RCC 7860 (cell line): ENCODE data around the gene SLC2A14.
A peak's percentile ranks its signal among the peaks of the same experiment; 100 is the strongest.
"Not testable (repeated sequence)": the region's sequence is repeated elsewhere in the genome, so short reads cannot be mapped to it uniquely, and the experiment has no call there.

Experiments
- DNase-seq: peaks from one replicate; pipeline ENCODE4 v3.0.0-alpha.2; 2015; ENCODE audit warnings: low spot score
- FAIRE-seq: peaks from 2 replicates; lab custom pipeline; 2012; peaks lifted over from hg19 to GRCh38; lab: Jason Lieb, UNC

SLC2A14 gene

DNA sequence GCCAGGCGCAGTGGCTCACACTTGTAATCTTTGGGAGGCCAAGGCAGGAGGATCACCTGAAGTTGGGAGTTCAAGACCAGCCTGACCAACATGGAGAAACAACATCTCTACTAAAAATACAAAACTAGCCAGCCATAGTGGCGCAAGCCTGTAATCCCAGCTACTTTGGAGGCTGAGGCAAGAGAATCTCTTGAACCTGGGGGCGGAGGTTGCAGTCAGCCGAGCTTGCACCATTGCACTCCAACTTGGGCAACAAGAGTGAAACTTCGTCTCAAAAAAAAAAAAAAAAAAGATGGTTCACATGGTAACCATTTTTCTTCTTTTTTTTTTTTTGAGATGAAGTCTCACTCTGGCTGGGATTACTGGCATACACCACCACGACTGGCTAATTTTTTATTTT lies 35.3 kb downstream of the SLC2A14 start:
- FAIRE-seq = no peak
- no peak for DNase-seq

DNA sequence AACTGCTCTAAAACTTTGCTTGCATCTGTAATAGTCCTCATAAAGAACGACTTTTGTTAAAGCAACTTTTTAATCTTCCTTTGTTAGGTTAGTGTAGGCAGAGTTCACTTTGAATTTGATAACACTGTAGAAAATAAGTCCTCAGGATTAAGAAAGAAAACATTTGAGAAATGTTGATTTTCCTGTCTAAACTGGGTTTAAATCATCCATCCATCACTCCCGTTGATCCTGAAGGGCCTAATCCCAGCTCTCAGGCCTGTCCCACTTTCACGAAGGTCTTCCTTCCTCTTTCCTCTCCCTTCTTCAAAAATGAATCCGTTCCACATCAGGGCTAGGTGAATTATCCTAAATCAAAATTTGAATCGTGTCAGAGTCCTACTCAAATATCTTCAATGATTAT lies 36.9 kb downstream of the SLC2A14 start:
- no peak for FAIRE-seq
- DNase-seq = no peak

DNA sequence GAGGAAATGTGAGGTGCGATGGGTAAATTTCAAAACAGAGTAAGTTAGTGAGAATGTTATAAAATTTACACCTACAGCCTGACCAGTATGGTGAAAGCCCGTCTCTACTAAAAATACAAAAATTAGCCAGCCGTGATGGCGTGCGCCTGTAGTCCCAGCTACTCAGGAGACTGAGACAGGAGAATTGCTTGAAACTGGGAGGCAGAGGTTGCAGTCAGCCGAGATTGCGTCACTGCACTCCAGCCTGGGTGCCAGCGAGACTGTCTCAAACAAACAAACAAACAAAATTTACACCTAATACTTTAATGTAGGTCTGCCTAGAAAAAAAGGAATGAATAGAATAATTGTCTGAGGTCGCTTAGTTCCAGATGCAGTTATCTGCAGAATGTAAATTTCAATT lies 37.6 kb downstream of the SLC2A14 start:
- DNase-seq (no peak), FAIRE-seq (no peak)

DNA sequence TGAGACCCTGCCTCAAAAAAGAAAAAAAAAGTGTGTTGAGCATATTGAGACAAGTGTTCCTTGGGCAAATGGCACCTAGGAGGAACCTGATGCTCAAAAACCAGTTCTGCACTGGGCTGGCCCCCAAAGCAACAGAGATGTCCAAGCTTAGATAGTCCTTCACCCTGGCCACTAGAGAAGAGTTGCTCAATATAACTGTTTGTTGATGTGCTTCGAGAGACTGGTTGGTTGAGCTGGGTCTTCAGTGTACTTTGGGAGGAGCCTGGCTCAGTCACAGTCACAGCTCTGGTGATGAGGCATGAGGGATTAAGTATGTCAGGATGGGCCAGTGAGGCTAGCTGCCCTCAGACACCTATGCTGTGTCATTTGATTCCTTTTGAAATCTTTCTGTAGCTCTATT lies 38.0 kb downstream of the SLC2A14 start:
- DNase-seq = no peak
- no peak for FAIRE-seq

DNA sequence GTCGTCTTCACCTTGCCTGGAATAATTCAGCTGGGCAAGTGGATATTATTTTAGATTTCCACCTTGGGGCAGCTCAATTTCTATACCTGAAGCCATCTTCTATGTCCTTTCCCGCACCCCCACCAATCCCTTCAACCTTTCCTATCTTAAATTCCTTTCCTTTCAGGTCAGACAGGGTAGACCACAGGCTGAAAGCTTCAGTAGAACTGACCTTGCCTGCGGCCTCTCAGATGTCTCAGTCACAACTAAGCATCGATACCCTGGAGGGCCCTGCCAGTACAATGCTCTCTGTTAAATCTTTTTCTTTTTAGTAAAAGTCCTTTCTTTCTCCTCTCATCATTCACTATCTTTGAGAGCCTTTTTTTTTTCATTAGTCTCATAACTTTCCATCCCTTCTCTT lies 38.9 kb downstream of the SLC2A14 start:
- DNase-seq (no peak), FAIRE-seq (no peak)

DNA sequence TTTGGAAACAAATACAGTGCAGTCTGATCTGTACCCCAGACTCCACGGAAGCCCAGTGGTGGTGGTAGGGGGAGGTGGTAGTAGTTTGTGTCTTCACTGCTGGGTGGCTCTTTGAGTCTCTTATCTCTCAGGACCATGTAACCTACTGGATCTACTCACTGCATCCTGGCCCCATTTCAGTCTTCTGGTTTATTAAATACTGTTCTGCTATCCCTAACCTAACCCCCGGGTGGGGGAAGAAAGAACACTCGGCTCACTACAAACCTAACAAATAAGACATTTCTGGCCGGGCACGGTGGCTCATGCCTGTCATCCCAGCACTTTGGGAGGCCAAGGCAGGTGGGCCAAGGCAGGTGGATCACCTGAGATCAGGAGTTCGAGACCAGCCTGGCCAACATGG lies 39.5 kb downstream of the SLC2A14 start:
- not testable (repeated sequence) for DNase-seq, FAIRE-seq

DNA sequence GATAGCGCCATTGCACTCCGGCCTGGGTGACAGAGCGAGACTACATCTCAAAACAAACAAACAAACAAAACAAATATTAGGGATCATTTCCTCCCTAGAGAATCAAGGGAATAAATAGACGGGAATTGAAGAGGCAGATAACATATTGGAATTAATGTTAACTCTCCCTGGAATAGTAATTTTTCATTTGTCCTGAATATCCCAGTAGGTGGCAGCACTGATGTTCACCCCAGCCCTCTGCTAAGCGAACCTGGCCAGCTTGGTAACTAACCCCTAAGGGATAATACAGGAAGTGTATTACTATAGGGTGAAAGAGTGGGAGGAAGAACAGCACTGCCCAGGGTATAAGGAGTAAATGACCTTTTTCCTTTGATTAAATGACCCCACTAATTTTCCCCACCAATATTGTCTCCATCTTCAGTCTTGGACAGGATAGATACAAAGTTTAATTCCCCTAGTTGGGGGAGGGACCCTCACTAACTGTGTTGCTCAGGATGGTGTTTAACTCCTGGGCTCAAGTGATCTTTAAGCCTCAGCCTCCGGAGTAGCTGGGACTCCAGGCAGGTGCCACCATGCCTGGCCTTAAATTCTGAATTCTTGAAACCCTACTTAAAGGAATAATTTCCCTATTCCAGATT lies 40.5 kb downstream of the SLC2A14 start:
- FAIRE-seq = no peak
- peak; percentile 27 for DNase-seq

DNA sequence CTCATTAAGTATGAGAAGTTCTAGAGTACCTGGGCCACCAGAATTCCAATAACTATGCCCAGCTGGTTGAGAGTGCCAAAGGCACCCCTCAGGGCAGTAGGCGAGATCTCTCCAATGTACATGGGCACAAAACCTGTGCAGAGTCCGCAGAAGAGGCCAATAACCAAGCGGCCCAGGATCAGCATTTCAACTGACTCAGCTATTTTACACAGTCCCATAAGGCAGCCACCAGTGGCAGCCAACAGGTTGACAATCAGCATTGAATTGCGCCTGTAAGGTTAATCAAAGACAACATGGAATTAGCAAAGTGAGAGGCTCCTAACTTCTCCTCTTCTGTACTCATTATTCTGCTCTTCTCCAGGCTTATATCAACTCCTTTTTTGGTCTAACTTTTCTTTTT lies 43.0 kb downstream of the SLC2A14 start:
- FAIRE-seq = not testable (repeated sequence)

DNA sequence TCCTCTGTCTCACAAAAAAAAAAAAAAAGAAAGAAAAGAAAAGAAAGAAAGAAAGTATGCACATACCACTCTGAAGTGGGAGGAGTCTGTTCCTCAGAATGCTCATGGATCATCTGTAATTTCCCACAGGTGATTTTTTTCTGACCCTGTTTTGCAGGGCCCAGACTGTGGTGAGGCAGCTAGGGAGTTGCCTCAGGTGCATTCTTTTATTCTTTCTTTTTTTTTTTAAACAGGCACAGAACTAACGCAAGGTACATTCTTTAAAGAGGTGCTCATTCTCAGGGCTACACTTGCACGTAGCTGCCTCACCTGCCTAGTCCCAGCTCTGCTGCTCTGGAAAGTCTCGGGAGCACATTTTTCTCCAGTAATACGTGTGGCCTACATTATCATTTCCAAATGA lies 47.0 kb downstream of the SLC2A14 start:
- FAIRE-seq, DNase-seq: not testable (repeated sequence)

More for the DNA sequence above, 43.0 kb downstream of the SLC2A14 start:
- DNase-seq = not testable (repeated sequence)

DNA sequence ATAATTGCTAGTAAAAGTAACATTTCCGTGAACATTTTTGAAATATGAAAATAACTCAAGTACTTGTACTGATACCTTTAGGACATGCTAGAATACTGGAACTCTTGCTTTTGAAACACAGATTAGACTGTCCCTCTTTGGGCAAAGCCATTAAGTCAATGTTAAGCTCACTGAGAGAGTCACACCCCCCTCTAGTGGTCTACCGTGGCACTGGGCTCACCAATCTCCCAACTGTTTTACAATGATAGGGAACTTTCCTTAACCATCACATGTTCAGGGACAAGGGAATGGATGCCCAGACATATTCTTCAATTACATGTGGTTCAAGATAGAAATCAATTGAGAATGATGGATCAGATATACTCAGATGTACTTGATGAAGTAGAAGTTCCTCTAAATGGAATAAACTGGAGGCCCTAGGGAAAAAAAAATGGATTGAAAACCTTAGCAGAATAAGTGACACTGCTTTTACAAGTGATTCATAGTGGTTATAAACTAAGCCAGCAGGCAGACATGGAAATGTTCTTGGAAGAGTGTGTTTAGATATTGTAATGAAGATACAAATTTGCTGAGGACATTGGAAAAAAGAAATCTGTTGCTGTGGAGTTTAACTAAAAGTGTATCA lies 65.7 kb downstream of the SLC2A14 start:
- peak; percentile 37 for DNase-seq
- peak; percentile 34 for FAIRE-seq

DNA sequence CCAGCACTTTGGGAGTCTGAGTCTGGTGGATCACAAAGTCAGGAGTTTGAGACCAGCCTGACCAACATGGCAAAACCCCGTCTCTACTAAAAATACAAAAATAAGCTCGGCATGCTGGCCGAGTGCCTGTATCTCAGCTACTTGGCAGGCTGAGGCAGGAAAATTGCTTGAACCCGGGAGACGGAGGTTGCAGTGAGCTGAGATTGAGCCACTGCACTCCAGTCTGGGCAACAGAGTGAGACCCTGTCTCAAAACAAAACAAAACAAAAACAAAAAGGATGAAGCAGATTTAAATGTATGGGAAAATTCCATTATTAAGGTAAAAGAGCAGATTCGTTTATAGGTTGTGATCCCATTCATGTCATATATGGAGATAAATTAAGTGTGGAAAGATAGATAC lies 66.4 kb downstream of the SLC2A14 start:
- not testable (repeated sequence) for DNase-seq, FAIRE-seq

DNA sequence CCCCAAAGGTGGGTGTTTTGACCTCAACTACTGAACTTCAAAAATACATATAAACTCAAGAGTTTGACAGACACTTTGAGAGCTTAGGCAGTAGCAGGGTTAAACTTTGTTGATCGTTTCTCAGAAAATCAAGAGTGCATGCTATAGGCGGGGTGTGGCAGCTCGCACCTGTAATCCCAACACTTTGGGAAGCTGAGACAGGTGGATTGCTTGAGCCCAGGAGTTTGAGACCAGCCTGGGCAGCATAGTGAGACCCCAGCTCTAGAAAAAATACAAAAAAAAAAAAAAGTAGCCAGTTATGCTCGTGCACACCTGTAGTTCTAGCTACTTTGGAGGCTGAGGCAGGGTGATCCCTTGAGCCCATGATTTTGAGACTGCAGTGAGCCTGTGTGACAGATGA lies 71.3 kb downstream of the SLC2A14 start:
- FAIRE-seq = no peak

DNA sequence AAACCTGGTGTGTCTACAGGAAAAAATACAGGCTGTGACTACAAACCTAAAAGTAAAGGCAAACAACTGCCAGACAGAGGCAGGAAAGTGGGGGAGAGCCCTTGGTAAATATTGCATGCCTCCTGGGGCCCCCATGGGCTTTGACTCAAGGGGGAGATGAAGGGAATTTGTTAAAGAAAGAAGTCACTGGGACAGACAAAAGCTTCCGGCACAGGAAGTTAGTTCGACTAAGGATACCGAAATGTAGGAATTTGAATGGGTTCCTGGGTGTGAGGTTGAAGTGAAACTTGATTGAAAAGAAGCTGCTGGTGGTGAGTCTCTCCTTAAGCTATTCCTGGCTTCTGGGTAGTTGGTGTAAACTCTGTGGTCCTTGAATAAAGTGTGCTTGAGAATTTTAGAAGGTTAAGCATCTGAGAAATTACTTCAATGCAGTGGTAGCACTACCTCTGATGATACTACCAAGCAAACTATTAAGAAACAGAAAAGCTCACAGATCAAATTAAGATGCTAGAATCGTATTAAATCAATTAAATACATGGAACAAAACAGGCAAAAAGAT lies 73.9 kb downstream of the SLC2A14 start:
- FAIRE-seq = not testable (repeated sequence)

More for the DNA sequence above, 71.3 kb downstream of the SLC2A14 start:
- no peak for DNase-seq

DNA sequence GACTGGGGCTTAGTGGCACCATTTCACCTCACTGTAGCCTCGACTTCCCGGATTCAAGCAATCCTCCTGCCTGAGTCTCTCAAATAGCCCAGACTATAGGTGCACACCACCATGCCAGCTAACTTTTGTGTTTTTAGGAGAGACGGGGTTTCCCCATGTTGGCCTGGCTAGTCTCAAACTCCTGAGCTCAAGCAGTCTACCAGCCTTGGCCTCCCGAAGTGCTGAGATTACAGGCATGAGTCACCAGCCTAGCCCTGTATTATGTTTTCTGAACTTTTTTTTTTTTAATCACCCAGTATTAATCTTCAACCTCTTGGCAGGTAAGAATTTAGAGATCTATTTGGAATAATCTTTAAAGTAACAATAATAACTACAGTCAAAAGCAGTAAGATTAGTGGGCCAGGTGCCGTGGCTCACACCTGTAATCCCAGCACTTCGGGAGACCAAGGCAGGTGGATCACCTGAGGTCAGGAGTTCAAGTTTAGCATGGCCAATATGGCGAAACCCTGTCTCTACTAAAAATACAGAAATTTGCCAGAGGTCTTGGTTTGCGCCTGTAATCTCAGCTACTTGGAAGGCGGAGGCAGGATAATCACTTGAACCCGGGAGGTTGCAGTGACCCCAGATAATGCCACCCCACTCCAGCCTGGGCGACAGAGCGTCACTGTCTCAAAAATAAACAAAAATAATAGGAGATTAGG lies 74.9 kb downstream of the SLC2A14 start:
- no peak for FAIRE-seq
- no peak for DNase-seq

More for the DNA sequence above, 73.9 kb downstream of the SLC2A14 start:
- not testable (repeated sequence) for DNase-seq

DNA sequence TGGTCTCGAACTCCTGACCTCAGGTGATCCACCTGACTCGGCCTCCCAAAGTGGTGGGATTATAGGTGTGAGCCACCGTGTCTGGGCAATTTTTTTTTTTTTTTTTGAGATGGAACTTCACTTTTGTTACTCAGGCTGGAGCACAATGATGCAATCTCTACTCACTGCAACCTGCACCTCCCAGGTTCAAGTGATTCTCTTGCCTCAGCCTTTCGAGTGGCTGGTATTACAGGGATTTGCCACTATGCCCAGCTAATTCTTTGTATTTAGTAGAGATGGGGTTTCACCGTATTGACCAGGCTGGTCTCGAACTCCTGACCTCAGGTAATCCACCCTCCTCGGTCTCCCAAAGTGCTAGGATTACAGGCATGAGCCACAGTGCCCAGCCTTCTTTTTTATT lies 75.4 kb downstream of the SLC2A14 start:
- DNase-seq, FAIRE-seq: not testable (repeated sequence)

DNA sequence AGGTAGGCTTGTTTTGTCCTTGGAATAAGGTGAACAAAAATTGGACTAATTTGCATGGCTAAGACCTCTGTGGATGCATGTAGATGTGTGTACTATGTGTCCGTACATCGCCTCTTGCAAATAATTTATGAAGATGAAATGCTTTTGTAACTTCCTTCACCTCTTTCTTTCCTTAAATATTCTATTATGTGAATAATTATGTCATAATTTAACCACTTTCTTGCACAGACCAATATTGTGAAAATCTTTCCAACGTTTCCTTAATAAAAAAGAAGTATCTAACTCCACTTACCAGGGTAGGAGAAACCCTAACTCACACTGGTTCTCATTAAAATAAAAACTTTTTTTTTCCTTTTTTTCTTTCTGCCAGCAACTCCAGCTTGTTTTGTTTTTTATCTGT lies 79.5 kb downstream of the SLC2A14 start:
- no peak for FAIRE-seq
- no peak for DNase-seq

DNA sequence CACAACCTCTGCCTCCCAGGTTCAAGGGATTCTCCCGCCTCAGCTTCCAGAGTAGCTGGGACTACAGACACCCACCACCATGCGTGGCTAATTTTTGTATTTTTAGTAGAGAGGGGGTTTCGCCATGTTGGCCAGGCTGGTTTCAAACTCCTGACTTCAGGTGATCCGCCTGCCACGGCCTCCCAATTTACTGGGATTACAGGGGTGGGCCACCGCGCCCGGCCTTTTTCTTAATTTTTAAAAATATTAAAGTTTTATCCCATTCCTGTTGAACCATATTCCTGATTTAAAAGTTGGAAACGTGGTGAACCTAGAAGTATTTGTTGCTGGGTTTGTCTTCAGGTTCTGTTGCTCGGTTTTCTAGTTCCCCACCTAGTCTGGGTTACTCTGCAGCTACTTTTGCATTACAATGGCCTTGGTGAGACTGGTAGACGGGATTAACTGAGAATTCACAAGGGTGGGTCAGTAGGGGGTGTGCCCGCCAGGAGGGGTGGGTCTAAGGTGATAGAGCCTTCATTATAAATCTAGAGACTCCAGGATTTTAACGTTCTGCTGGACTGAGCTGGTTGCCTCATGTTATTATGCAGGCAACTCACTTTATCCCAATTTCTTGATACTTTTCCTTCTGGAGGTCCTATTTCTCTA lies 83.7 kb downstream of the SLC2A14 start, which contains the start of gene NANOG:
NANOG (plus strand) TSS at position 519 of the 645 bp plus-strand sequence. CDS start 213 bp downstream, outside the sequence.
- DNase-seq, FAIRE-seq: not testable (repeated sequence)

DNA sequence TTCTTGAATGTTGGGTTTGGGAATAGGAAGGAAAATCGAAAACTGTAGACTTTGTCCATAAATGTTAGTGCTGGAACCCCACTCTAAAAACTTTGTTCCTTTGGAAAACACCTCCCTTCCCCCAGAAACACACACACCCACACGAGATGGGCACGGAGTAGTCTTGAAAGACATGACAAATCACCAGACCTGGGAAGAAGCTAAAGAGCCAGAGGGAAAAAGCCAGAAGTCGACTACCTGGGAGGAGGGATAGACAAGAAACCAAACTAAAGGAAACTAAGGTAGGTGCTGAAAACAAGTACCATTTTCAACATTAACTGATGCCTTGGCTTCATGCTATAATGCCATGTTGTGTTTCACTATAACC lies 84.4 kb downstream of the SLC2A14 start:
- no peak for DNase-seq

DNA sequence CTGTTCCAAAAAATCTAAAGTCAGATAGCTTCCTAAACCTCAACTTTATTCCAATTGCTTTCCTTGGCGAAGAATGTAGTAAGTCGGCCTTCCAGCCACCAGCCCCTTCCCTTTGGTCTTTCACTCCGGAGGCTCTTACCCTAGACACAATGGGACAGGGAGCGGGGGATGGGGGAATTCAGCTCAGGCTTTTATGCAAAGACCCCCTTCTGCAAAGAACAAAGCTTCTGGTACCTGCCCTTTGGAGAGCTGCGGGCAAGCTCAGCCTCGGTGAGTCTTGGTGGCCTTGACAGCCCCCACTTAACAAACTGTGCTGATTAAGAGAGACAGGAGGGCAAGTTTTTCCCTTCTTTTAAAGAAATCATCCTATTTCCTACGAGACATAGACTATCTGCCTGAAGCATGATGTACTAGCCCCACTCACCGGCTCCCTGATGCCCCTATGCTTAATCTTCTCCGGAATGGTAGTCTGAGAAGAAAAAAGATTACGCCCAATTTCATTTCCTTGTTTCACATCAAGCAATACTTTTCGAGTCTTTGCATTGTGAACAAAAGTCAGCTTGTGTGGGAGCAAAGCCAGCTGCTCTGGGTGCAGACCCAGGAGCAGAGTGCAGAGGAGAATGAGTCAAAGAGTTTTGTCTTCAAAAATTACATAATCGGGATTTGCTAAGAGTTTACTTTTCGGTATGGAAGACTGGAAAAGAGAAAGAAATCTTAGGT lies 85.0 kb downstream of the SLC2A14 start:
- DNase-seq = no peak
- no peak for FAIRE-seq

More for the DNA sequence above, 84.4 kb downstream of the SLC2A14 start:
- no peak for FAIRE-seq

DNA sequence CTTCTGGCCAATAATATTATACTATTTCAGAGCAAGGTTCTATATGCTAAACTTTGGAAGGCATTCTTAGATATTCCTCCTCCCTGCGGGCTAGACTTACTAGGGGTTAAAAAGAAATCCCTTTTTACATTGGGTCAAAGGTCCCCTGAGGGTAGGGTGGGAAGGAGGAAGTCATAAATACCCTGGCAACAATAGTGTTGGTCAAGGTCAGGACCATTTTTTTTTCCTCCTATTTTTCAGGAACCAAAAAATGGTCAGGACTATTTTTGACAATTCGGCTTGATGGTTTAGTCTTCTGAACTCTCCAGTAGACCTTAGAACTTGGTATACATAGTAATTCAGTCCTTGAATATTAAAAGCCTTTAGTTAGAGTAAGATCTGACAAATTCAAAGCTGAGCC lies 88.0 kb downstream of the SLC2A14 start:
- no peak for DNase-seq
- FAIRE-seq = no peak
